ENCODE results near the gene ELSPBP1. TPM values are rescaled to one million over a fixed set of nuclear protein-coding genes. Genes with fewer than 3 reads are reported as not detected.

The ELSPBP1 gene
- polyA plus RNA-seq, 1 of the 3 experiments (the other 2 are of a cell fraction): not detected

GRCh38 chr19:48044561-48044960, 50.1 kb downstream of the ELSPBP1 start:
- Histone ChIP-seq H3K4me2 (no peak overlapping the region), H3K9ac (no peak overlapping the region), H3K79me2 (ENCODE audit: insufficient read depth) (no peaks in the 10 kb centered on the region), H3F3A (replicated peaks; ENCODE audit: insufficient read depth) (no peaks in the 10 kb centered on the region), H3K27me3 (ENCODE audit: insufficient read depth) (peaks cover 24% of the 10 kb centered on the region), H3K9me2 (no peaks in the 10 kb centered on the region), H3K9me3 (no peaks in the 10 kb centered on the region), H3K4me1 (ENCODE audit: control insufficient read depth in 1 of 2, insufficient read depth in 2 of 2, low read depth in 1 of 2, low read length in 1 of 2) (no peaks in the 10 kb centered on the region), H3K36me3 (replicated peaks in 1 of 2; ENCODE audit: control insufficient read depth in 1 of 2, insufficient read depth in 2 of 2, low read length in 1 of 2) (no peaks in the 10 kb centered on the region), H2AFZ (ENCODE audit: low read depth) (no peak overlapping the region), H3K4me3 (ENCODE audit: low read depth in 2 of 2, low read length in 1 of 2) (no peak overlapping the region), H3K27ac (ENCODE audit: low read depth in 2 of 2, low read length in 1 of 2) (no peak overlapping the region), H4K20me1 (ENCODE audit: insufficient read depth) (no peaks in the 10 kb centered on the region)
- ChIA-PET POLR2A (no interaction called here), CTCF (interaction anchor here (0.7 kb wide), 1 partner anchor 66 kb away, joined by 4 read pairs; the partner anchor contains the start of gene PLA2G4C)
- no peak for DNase-seq
- TF ChIP-seq USF1 (IDR thresholded peaks at IDR 0.05; ENCODE audit: borderline replicate concordance, low read depth): no peak
- TF ChIP-seq IRF3 (IDR thresholded peaks at IDR 0.05; ENCODE audit: low read depth, low read length): no peak
- TF ChIP-seq GATA2 (CRISPR knock-in tag; IDR thresholded peaks at IDR 0.05): no peak
- TF ChIP-seq FOXM1 (IDR thresholded peaks at IDR 0.05; ENCODE audit: low read depth): no peak
- TF ChIP-seq MEF2A (IDR thresholded peaks at IDR 0.05; ENCODE audit: borderline replicate concordance, low read depth): no peak
- TF ChIP-seq SMC3 (IDR thresholded peaks at IDR 0.05; ENCODE audit: low read depth, low read length): no peak
- no peak for TF ChIP-seq NFIC (IDR thresholded peaks at IDR 0.05; ENCODE audit: borderline replicate concordance)
- TF ChIP-seq TAF1 (IDR thresholded peaks at IDR 0.05; ENCODE audit: borderline replicate concordance, low read depth, low read length): no peak
- TF ChIP-seq RAD21 (IDR thresholded peaks at IDR 0.05; ENCODE audit: low read length): no peak
- TF ChIP-seq TEAD4 (IDR thresholded peaks at IDR 0.05; ENCODE audit: borderline replicate concordance, insufficient read depth): no peak
- TF ChIP-seq, protein P1, sequence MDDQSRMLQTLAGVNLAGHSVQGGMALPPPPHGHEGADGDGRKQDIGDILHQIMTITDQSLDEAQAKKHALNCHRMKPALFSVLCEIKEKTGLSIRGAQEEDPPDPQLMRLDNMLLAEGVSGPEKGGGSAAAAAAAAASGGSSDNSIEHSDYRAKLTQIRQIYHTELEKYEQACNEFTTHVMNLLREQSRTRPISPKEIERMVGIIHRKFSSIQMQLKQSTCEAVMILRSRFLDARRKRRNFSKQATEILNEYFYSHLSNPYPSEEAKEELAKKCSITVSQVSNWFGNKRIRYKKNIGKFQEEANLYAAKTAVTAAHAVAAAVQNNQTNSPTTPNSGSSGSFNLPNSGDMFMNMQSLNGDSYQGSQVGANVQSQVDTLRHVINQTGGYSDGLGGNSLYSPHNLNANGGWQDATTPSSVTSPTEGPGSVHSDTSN (IDR thresholded peaks at IDR 0.05): no peak
- no peak for TF ChIP-seq MXI1 (IDR thresholded peaks at IDR 0.05; ENCODE audit: low read depth, low read length)
- TF ChIP-seq RCOR1 (IDR thresholded peaks at IDR 0.05; ENCODE audit: low read length): no peak
- no peak for TF ChIP-seq CTCF (IDR thresholded peaks at IDR 0.05)
- TF ChIP-seq EZH2phosphoT487 (IDR thresholded peaks at IDR 0.05; ENCODE audit: borderline replicate concordance, low read depth): no peak
- TF ChIP-seq NRF1 (IDR thresholded peaks at IDR 0.05; ENCODE audit: low read depth, low read length): no peak
- TF ChIP-seq SIN3A (IDR thresholded peaks at IDR 0.05; ENCODE audit: borderline replicate concordance, low read depth, low read length): no peak
- TF ChIP-seq, protein P2, sequence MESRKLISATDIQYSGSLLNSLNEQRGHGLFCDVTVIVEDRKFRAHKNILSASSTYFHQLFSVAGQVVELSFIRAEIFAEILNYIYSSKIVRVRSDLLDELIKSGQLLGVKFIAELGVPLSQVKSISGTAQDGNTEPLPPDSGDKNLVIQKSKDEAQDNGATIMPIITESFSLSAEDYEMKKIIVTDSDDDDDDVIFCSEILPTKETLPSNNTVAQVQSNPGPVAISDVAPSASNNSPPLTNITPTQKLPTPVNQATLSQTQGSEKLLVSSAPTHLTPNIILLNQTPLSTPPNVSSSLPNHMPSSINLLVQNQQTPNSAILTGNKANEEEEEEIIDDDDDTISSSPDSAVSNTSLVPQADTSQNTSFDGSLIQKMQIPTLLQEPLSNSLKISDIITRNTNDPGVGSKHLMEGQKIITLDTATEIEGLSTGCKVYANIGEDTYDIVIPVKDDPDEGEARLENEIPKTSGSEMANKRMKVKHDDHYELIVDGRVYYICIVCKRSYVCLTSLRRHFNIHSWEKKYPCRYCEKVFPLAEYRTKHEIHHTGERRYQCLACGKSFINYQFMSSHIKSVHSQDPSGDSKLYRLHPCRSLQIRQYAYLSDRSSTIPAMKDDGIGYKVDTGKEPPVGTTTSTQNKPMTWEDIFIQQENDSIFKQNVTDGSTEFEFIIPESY (IDR thresholded peaks at IDR 0.05; ENCODE audit: borderline replicate concordance, low read depth): no peak
- TF ChIP-seq JUND (IDR thresholded peaks at IDR 0.05): no peak
- no peak for TF ChIP-seq RXRA (IDR thresholded peaks at IDR 0.05; ENCODE audit: borderline replicate concordance, low read depth)
- WGBS (ENCODE audit: low lambda C conversion rate): 28% methylated on average over 5 of the region's 5 CpGs
